SU-DHL-6 (cell line): ENCODE data around the gene C6orf163.

Source experiments
- CTCF ChIP-seq: fragments of 200-600 bp; sonication (generic); IDR thresholded peaks from one replicate; pipeline ENCODE4 v1.5.1; 2017; ENCODE audit warnings: antibody characterized with exemption, mild to moderate bottlenecking, low read length, moderate library complexity; ENCODE audit not compliant: insufficient read depth, poor library complexity, severe bottlenecking
- EZH2phosphoT487 ChIP-seq: fragments of 200-600 bp; sonication (generic), shearing (Covaris generic); conservative IDR thresholded peaks from 2 replicates; pipeline ENCODE4 v1.6.1; 2018; ENCODE audit warnings: mild to moderate bottlenecking, antibody characterized with exemption, low read length, moderate library complexity, mixed read lengths

GRCh38 chr6:87351583-87351982, 7.0 kb downstream of the C6orf163 start:
- TF ChIP-seq CTCF (no peak), EZH2phosphoT487 (no peak)
